Activated CD8-positive, alpha-beta memory T cell treated with anti-CD3 and anti-CD28 coated beads for 48 hours (primary cell): ENCODE results near the gene PDLIM7.

Source experiments
- DNase-seq, 3 experiments: peaks; one replicate each; pipeline ENCODE4 v3.0.0-alpha.2; 2020; ENCODE audit warnings: low read depth in 2 of 3, low spot score in 2 of 3

Gene PDLIM7

DNA sequence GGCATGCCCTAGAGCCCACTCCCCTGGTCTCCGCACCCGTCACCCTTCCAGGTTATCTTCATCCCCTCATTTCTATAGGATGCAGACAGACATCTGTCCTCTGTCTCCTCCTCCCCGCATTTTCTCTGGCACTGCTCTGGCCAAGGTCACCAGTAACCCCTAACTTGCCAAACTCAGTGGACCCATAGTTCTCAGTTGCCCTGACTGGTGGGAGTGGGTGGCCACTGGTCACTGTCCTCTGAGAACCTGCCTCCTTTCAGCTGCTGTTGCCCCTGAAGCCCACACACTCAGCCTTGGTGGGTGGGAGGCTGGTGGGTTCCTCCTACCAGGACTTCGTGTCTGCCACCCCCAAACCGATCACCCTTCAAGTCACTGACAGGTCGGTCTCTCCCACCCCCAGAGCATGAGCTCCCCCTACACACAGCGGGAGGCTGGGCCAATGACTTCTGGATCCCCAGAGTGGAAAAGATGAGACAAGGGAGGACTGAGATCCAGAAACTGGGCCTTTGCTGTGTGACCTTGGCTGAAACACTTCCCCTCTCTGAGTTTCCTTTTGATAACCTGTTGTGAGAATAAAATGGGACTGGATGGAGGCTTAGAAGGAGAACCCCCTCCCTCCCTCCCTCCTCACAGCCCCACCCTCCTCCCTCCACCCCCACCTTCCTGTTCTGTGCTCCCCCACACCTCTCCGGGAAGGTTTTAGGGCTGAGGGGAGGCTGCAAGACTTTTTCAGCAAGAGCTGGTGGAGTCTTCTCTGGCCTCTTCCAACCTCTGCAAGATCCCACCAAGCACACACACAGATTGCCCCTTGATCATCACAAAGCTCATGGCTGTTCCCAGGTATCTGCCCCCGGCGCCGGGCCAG, 21.6 kb downstream of the PDLIM7 start:
- DNase-seq, result no peak

DNA sequence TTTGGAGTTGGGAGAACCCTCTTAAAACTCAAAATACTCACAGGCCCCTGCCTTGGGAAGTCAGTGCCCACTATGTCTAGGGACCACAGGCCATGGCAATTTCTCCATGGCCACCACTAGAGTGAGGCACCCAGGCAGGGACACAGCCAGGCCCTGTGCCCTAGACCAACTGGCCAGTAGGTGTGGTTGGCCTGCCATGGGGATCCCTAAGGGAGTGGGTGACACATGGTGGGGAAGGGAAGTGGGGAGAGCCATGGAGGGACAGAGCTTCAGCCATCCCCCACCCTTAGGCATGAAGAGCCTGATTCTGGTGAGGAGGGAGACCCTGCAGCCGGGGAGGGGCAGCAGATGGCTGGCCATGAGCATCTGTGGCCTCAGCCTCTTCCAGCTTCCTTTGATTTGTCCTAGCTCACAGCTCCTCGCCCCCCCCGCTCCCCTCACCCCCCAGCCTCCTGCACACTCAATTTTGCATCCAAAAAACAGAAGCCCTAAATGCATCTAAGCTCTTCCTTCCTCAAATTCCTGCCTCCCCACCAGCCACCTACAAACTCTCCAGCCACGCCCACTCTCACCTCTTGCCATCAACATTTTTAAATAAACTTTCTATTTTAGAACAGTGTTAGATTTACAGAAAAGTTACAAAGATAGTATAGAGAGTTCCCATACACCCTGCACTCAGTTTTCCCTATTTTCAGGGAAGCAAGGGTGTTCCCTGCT, 22.4 kb downstream of the PDLIM7 start:
- no peak for DNase-seq

- DNase-seq, result no peak
These were observed 23.4 kb downstream of the PDLIM7 start for GRCh38 chr5:177474002-177474476.

DNA sequence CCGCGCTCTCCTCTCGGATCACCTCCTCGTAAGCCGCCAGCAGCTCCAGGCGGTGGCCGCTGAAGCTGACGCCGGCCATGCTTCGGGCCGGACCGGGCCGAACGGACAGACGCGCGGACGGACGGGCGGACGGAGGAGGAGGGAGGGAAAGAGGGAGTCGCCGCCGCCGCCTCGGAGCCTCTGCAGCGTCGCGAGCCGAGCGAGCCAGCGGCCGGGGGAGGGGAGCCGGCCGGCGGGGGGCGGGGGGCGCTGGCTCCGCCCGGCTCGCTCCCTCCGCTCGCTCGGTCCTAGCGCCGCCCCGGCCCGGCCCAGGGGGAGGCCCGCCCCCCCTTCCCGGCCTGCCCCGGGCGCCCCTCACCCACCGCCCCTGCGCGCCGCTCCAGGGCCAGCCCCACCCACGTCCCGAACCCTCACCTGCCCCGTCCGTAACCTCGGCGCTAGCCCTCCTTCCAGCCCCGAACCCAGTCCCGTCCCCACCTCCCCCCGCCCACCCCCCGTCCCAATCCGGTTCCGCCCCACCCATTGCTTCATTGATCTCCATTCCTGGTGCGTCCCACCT, 23.9 kb downstream of the PDLIM7 start, which contains the start of gene DBN1:
TSS of gene DBN1 (minus strand) at position 192 of the 559 bp plus-strand sequence. CDS start at position 79, 113 bp downstream.
- DNase-seq, result no peak

DNA sequence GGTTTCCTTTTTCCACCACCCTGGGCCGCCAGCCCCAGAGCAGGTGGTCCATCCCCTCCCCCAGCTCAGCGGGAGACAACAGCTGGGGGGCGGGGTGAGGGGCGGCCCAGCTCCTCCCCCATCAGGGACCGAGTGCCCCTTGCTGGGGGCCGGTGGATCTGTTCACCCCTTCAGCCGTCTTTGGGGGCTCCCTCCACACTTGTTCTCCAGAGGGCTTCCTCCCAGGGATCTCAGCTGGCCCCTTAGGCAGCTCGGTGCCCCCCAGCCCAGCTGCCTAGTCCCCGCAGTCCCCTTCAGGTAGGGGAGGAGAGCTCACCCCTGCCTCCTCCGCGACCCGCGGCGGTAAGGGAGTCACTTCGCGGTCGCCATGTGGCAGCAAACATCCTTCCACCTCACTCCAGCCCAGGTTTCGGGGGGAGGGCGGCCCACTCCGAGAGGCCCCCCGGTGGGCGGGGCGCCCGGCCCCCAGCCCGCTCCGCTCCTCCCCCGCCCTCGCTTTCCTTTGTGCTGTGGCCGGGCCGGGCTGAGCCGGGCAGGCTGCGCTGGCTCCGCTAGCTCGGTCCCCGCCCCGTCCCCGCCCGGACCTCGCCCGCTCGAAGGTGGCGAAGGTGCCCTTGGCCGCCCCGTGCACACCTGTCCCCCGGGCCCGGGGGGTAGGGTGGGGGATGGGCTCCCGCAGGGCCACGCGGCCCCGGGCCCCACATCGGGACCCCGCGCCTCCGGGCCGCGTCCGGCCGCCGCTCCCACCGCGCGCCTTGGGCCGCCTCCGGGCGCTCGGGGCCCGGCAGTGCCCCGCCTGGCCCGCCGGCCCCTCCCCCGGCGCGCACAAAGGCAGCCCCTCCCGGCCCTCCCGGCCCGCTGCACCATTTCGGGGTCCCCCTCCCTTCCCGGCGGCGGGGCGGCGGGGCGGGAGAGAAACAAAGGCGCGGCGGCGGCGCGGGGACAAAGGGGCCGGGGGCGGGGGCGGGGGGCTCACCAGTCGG, 24.7 kb downstream of the PDLIM7 start:
- peak; percentile 47 to 77 (median 67) for DNase-seq

DNA sequence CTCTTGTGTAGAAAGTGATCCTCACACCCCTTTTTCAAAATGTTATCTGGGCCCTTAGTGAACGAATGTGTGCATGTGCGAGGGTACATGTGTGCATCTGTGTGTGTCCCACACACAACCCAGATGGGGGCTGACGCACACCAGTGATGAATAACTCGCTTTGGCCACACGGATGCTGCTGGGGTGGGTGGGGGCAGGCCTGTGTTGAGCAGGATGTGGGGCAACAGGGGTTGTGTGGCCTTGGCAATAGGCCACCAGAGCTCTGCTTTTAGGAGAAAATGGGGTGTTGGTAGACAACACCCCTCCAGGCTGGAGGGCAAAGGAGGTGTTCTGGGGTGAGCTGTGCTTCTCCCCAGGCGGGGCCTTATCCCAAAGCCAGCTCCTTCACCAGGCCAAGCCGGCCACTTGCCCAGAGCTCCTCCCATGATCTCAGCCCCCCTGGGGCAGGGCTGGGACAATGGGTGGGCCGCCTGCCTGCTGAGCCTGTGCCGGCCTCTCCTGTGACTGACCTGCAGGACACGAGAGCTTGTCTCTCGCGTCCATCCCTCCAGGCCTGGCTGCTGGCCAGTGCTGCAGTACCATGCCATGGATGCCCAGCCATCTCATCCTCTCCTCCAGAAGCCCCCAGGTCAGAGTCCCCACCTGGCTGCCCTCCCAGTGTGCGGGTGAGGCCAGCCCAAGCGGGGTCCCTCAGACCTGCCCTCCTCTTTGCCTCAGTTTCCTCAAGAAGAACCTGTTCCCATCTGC, 25.6 kb downstream of the PDLIM7 start:
- DNase-seq, result no peak

DNA sequence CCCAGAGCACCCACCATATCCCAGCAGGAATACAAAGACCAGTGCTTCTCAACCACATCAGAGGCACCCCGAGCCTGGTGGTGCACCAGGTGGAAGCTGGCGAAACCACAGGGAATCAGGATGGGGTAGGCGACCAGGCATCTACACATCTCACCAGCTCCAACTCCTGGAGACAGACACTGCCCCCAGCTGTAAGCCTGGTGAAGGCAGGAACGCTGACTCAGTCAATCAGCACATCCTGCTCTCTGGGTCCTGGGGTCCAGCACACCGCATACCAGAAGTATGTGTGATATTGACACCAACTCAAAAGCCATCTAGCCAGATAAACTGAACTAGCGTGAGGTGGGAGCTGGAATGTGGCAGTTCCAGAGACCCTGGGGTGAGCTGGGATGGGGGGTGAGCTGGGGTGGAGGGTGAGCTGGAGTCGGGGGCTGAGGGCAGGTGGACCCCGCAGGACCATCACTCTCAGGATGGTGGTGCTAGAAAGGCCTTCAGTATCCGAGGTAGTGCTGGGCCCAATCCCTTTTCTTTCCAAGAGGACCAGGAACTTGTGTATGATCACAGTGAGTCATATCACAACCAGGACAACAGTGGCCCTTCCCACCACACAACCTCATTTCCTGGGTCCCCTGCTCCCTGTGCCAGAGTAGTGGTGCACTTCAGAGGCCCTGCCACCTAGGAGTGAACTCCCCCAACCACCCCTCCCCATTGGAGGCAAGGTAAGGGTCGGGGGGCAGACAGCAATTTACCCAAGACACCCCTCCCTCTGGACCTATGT, 26.5 kb downstream of the PDLIM7 start:
- no peak for DNase-seq

DNA sequence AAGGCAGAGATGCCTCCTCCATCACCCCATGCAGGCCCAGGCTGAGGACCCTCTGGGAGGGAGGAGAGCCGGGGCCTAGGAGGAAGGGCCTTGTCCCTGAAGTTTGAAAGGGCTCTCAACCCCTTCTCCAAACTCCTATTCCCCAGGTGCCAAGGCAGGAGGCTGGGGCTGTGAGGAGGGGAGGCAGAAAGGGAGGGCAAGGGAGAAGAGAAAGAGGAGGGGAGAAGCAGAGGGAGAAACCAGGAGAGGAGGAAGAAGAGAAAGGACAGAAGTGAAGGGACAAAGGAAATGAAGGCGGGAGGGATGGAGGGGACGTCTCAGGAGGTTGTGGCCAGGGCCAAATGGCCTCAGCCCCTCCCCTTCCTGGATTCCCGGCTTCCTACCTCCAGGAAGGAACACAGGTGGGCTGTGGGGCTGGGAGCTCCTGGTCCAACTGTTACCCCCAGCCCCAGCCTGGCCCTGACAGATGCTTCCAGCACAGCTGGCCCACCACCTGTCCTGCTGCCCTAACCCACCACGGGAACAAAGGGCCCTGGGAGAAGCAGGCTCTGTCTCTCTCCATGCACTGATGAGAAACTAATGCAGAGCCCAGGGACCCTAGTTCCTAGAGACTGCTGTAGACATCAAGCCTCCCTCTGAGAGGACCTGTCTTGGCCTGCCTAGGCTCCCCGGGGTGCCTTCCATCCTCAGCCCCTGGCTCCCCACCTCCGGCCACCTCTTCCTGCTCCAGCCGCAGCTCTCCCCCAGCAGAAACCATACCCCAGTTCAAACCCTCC, 27.5 kb downstream of the PDLIM7 start:
- no peak for DNase-seq

- no peak for DNase-seq
These were observed 28.4 kb downstream of the PDLIM7 start for GRCh38 chr5:177468685-177469628.

DNA sequence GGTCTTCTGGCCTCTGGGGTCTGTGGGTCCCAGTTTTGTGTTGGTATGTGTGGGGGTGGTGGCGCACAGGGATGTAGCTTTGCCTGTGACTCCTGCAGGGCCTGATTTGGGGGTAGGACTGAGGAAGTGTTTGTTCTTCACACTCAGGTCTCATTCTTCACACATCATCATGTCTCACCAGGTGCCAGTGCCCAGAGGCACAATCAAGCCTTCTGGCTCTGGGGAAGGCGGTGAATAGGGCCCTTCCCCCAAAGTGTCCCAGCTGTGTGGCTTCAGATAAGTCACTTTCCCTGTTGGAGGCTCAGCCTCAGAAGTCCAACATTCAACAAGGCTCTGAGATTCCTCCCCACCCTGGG, 29.1 kb downstream of the PDLIM7 start:
- no peak for DNase-seq

DNA sequence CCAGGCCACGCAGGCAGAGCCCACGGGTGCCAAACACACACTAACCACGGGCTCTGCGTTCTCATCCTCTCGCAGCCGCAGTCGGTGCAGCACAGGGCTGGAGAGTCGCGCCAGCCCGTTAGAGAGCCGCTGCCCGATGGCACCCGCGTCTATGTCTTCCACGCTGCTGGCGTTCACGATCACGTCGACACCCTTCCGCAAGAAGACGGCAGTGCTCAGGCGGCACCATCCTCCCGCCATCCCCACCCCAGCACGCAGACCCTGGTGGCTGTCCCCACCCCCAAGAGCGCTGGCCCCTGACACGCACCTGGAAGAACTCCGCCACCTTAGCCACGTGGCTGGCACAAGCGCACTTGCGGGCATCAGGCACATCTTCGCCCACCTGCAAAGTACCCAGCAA, 30.0 kb downstream of the PDLIM7 start:
- DNase-seq, result no peak

GRCh38 chr5:177466861-177467260, 30.5 kb downstream of the PDLIM7 start:
- DNase-seq, result no peak

- no peak for DNase-seq
These were observed 32.4 kb downstream of the PDLIM7 start for GRCh38 chr5:177465044-177465443.

DNA sequence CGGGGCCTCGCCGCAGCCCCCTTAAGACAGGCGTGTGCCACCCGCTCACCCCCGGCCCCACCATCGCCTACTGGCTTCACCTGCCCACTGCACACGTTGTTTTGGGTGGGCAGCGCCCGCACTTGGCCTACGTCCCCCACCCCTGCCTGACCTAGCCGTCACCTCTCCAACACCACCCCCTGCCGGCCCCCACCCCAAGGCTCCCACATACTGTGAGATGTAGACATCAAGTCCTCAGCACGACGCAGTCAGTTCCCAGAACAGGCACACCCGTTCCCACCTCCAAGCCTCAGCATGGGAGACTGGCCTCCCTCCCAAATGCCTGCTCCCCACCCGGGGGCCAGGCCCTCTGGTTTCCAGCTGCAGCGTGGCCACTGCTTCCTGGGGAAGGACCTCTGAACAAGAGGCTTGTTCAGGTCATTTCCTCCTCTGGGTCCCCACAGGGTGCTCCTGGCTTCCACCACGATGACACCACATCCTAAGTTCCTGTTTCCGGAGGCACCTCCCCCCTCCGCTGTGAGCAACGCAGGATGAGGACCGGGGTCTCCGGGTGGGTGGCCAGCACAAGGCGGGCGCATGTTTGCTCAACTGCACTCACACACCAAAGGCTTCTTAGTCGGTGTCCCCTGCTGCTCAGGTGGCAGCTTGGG, 35.3 kb downstream of the PDLIM7 start:
- DNase-seq, result no peak

DNA sequence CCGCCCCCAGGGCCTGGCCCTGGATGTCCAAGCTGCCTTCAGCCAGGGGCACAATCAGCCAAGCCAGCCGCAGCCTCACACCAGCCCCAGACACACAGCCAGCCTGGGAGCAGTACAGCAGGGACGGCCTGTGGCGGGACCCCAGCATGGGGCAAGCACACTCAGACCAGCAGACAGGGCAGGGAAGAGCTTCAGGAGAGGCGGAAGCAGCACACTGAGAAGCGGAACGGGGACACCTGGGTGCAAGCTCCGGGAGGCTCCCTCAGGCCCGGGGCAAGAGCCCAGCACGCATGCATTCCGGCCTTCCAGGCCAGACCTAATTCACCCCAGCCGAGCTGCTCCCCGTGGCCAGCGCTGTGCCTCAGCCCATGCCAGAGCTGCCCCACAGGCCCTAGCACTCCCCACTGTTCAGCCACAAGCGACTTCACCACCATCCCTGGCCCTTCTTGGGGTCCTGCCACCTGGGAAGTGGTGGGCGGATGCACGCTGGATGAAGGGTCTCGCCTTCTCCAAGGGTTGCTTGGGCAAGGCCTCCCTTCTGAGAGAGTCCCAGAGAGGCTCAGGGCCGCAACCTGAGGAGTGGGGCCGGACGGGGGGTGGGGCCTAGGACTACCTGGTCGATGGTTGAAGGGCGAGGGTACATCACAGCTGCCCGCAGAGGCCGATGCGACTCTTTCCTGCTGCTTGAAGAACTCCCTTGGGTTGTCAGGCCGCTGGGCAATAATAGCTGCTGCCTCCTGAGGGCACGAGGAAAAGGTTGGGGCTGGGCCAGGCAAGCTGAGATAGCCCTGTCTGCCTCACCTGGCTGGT, 37.4 kb downstream of the PDLIM7 start:
- DNase-seq, result no peak

- no peak for DNase-seq
These were observed 38.0 kb downstream of the PDLIM7 start for GRCh38 chr5:177459357-177459756.
